ENCODE measurements around the gene C14orf119.

GRCh38 chr14:23122086-23122485, 26.8 kb downstream of the C14orf119 start:
- TF ChIP-seq CTCF (IDR thresholded peaks at IDR 0.05 in 2 of 3, conservative IDR thresholded peaks at IDR 0.05 in 1 of 3; ENCODE audit: borderline replicate concordance in 1 of 3, insufficient read depth in 1 of 3, low read depth in 2 of 3, low read length in 2 of 3) = no peak
- no peak for TF ChIP-seq EGR1 (IDR thresholded peaks at IDR 0.05; ENCODE audit: low read depth)
- no peak for TF ChIP-seq POLR2A (IDR thresholded peaks at IDR 0.05; ENCODE audit: borderline replicate concordance, extremely low read depth, insufficient read depth, insufficient read length)
- TF ChIP-seq RAD21 (IDR thresholded peaks at IDR 0.05; ENCODE audit: low read depth) = no peak
- no peak for TF ChIP-seq REST (IDR thresholded peaks at IDR 0.05; ENCODE audit: low read depth)
- no peak for TF ChIP-seq YY1 (IDR thresholded peaks at IDR 0.05; ENCODE audit: extremely low read depth, insufficient replicate concordance, low read depth, low read length)
- no peak for TF ChIP-seq EZH2 (IDR thresholded peaks at IDR 0.05)
- TF ChIP-seq JUND (IDR thresholded peaks at IDR 0.05) = no peak
- TF ChIP-seq, protein P1, sequence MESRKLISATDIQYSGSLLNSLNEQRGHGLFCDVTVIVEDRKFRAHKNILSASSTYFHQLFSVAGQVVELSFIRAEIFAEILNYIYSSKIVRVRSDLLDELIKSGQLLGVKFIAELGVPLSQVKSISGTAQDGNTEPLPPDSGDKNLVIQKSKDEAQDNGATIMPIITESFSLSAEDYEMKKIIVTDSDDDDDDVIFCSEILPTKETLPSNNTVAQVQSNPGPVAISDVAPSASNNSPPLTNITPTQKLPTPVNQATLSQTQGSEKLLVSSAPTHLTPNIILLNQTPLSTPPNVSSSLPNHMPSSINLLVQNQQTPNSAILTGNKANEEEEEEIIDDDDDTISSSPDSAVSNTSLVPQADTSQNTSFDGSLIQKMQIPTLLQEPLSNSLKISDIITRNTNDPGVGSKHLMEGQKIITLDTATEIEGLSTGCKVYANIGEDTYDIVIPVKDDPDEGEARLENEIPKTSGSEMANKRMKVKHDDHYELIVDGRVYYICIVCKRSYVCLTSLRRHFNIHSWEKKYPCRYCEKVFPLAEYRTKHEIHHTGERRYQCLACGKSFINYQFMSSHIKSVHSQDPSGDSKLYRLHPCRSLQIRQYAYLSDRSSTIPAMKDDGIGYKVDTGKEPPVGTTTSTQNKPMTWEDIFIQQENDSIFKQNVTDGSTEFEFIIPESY (IDR thresholded peaks at IDR 0.05; ENCODE audit: extremely low read depth, insufficient replicate concordance, low read length) = no peak
- no peak for TF ChIP-seq SP1 (IDR thresholded peaks at IDR 0.05; ENCODE audit: low read depth)
- TF ChIP-seq POLR2AphosphoS5 (IDR thresholded peaks at IDR 0.05; ENCODE audit: low read depth, low read length) = no peak

Measured in HCT116 (cell line).